Subcutaneous abdominal adipose tissue (tissue), 5 donors: ENCODE results near the gene CLSTN1.
"Not testable (repeated sequence)": the region's sequence is repeated elsewhere in the genome, so short reads cannot be mapped to it uniquely, and the experiment has no call there.

ENCODE experiments used
- H3K27ac ChIP-seq: one replicate; pipeline ENCODE4 v1.7.0; 2013; ENCODE audit warnings: low read depth, mild to moderate bottlenecking, inconsistent platforms, low read length, moderate library complexity
- H3K27me3 ChIP-seq, 5 donors: one replicate each; pipeline ENCODE4 v1.7.0; 2013; ENCODE audit warnings: low read length in 5 of 5, inconsistent platforms in 1 of 5; ENCODE audit not compliant: control insufficient read depth in 5 of 5, insufficient read depth in 4 of 5
- H3K36me3 ChIP-seq, 5 donors: one replicate each; pipeline ENCODE4 v1.7.0; 2013; ENCODE audit warnings: low read length in 5 of 5; ENCODE audit not compliant: control insufficient read depth in 5 of 5, insufficient read depth in 5 of 5
- H3K4me1 ChIP-seq, 5 donors: one replicate each; pipeline ENCODE4 v1.7.0; 2013; ENCODE audit warnings: low read length in 5 of 5, mild to moderate bottlenecking in 3 of 5, moderate library complexity in 1 of 5; ENCODE audit not compliant: control insufficient read depth in 5 of 5, insufficient read depth in 5 of 5
- H3K4me3 ChIP-seq, 5 donors: one replicate each; pipeline ENCODE4 v1.7.0; 2013; ENCODE audit warnings: low read length in 5 of 5, low read depth in 1 of 5
- H3K9ac ChIP-seq, 5 donors: one replicate each; pipeline ENCODE4 v1.7.0; 2013; ENCODE audit warnings: low read length in 5 of 5, mild to moderate bottlenecking in 4 of 5, moderate library complexity in 3 of 5
- H3K9me3 ChIP-seq, 5 donors: one replicate each; pipeline ENCODE4 v1.7.0; 2013; ENCODE audit warnings: low read length in 5 of 5; ENCODE audit not compliant: control insufficient read depth in 5 of 5
- donor health status: healthy.
- donor health status: healthy.
- donor health status: healthy.
- donor health status: healthy.
- donor health status: healthy.

Gene CLSTN1

DNA sequence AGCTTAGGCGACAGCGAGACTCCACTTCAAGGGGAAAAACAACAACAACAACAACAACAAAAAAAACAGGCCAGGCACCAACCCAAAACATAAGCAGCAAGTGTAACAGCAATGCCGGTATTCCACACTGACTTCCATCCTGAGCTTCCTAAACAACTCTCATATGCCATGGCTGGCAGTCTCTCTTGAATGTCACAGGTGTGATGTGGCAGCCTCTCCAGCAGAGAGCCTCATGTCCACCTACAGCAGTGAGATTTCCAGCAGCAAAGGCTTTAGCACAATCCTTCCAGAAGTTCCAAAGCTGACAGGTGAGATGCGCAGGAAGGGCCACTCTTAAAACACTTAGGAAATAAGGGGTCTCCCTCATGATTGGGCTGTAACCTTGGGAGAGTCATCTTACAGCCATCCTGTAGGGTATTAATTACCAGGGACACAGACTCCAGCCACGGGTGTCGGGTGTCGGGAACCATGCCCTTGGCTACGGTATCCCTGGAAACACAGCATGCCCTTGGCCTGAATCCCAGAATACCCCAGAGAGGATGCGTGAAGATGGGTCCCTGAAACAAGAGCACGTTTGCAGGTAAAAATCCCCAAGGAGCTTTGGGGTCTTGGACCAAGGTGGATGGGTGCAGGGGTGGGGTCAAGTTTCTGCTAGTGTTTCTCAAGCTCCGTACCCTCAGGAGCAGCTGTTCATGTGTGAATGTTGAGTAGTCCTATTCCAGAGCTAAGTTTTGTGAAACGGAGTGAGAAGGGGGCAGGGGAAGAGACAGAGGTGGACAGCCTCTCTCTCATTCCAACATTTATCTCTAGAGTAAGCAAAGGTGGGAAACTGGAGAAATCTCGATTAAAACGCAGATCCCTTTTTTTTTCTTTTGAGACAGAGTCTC is 31.4 kb downstream of the CLSTN1 start:
- H3K9me3 ChIP-seq, result no peaks in the 10 kb centered on the region
- no peaks in the 10 kb centered on the region for H3K36me3 ChIP-seq
- H3K27ac ChIP-seq, result no peak overlapping the region
- no peak overlapping the region for H3K4me3 ChIP-seq
- peaks cover 0 to 2% (median 0%) of the 10 kb centered on the region in 5 donors for H3K4me1 ChIP-seq
- H3K9ac ChIP-seq, result no peak overlapping the region
- no peaks in the 10 kb centered on the region for H3K27me3 ChIP-seq

DNA sequence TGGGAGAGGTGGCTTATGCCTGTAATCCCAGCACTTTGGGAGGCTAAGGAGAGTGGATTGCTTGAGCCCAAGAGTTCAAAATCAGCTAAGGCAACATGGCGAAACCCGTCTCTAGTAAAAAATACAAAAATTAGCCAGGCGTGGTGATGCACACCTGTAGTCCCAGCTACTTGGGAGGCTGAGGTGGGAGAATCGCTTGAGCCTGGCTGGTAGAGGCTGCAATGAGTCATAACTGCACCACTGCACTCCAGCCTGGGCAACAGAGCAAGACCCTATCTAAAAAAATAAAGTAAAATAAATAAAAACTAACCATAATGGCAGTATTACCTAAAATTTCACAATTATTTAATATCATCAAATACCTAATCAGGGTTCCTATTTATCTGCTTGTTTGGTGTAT is 34.1 kb downstream of the CLSTN1 start:
- not testable (repeated sequence) for H3K27me3 ChIP-seq, H3K4me1 ChIP-seq, H3K9me3 ChIP-seq, H3K36me3 ChIP-seq, H3K9ac ChIP-seq, H3K27ac ChIP-seq, H3K4me3 ChIP-seq

DNA sequence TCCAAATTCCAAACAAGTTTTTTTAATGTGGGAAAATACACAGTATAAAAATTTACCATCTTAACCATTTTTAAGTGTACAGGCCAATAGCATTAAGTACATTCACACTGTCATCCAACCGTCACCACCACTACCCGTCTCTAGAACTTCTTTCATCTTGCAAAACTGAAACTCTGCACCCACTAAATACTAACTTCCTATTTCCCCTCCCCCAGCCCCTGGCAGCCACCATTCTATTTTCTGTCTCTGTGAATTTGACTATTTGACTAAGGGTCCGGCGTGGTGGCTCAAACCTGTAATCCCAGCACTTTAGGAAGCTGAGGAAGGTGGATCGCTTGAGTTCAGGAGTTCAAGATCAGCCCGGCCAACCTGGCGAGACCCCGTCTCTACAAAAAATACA is 36.1 kb downstream of the CLSTN1 start:
- H3K36me3 ChIP-seq, result no peaks in the 10 kb centered on the region
- H3K9ac ChIP-seq, result no peak overlapping the region
- peaks cover 0 to 2% (median 0%) of the 10 kb centered on the region in 5 donors for H3K4me1 ChIP-seq
- H3K27me3 ChIP-seq, result no peaks in the 10 kb centered on the region
- H3K27ac ChIP-seq, result no peak overlapping the region
- H3K9me3 ChIP-seq, result no peaks in the 10 kb centered on the region
- H3K4me3 ChIP-seq, result no peak overlapping the region

DNA sequence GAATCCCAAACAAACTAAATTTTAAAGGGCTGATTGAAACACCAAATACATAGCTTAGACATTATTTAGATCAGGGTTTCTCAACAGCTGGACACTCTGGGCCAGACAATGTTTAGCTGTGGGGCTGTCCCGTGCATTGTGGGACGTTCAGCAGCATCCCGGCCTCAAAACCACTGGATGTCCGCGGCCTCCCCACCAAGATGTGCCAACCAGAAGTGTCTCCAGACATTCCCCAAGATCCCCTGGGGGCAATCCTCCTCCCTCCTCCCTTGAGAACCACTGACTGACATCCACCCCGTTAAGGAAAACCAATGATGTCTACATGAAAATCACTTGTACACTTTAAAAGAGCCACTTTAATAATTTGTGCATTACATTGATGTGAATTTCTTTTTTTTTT is 38.4 kb downstream of the CLSTN1 start:
- Histone ChIP-seq H3K4me3 (no peak overlapping the region), H3K27ac (no peak overlapping the region), H3K4me1 (no peaks in the 10 kb centered on the region), H3K27me3 (no peaks in the 10 kb centered on the region), H3K9me3 (no peaks in the 10 kb centered on the region), H3K9ac (no peak overlapping the region), H3K36me3 (no peaks in the 10 kb centered on the region)

DNA sequence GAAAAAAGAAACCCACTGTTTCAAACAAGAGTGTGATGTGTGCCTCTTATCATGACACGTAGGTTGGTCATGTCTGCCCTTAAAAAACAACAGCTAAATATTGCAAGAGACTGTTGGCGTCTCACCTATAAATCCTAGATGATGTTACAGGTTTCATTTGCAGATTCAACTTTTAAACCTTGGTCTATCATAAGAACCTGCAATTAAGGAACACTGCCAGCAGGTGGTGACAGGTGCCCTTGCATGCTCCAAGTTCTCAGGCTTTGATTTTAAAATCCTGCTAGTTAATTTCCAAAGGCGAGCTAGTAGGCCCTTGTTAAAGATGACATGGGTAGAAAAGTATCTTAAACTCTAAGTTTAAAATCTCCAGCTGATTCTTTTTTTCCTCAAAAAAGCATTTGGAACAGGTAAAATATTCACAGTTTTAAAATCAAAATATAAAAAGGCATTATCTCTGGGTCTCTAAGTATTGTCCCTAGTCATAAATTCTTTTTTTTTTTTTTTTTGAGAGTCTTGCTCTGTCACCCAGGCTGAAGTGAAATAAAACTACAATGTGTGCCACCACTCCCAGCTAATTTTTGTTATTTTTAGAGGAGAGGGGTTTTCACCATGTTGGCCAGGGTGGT is 39.1 kb downstream of the CLSTN1 start:
- Histone ChIP-seq H3K4me1 (no peaks in the 10 kb centered on the region), H3K9ac (no peak overlapping the region), H3K27me3 (no peaks in the 10 kb centered on the region), H3K9me3 (no peaks in the 10 kb centered on the region), H3K36me3 (no peaks in the 10 kb centered on the region), H3K4me3 (no peak overlapping the region), H3K27ac (no peak overlapping the region)

DNA sequence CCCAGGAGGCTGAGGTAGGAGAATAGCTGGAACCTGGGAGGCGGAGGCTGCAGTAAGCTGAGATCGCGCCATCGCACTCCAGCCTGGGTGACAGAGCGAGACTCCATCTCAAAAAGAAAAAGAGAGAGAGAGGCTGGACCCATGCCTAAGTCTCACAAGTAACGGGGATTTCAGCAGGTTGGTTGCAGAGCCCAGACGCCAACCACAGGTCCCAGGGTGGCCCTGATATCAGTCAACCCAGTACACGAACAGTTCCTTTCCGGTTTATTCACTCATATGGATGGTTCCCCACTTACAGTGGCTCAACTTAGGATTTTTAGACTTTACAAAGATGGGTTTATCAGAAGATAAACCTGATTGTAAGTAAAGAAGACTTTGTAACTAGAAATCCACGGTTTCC is 40.9 kb downstream of the CLSTN1 start:
- Histone ChIP-seq H3K4me1 (peaks cover 0 to 2% (median 0%) of the 10 kb centered on the region in 5 donors), H3K9ac (no peak overlapping the region), H3K4me3 (no peak overlapping the region), H3K9me3 (no peaks in the 10 kb centered on the region), H3K27me3 (no peaks in the 10 kb centered on the region), H3K36me3 (no peaks in the 10 kb centered on the region), H3K27ac (no peak overlapping the region)

DNA sequence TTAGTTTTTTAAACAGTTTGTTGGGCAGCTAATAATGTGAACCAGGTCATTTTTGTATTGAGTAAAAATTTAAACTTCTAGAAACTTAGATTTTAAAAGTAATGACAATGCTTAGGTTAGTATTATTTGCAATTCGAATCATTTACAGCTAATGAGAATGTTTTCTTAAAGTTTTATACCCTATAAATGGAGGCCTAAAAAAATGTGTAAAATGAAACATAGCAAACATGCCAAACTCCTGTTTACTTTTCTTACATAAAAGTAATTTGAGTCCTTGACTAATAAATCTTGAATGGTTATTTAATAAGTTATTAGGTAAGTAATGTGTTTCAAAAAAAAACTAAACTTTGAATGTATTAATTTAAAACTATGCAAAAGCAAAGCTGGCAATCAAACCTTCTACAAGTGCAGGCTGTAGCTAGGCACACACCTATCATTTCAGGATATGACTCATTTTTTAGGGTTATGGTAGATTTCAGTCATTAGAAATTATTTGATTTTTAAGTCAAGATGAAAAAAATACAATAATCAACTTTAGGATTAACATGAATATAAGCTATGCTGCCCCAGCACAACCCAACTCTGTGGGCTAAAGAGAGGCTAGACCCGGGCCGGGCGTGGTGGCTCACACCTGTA is 41.5 kb downstream of the CLSTN1 start:
- Histone ChIP-seq H3K9me3 (no peaks in the 10 kb centered on the region), H3K27me3 (no peaks in the 10 kb centered on the region), H3K36me3 (no peaks in the 10 kb centered on the region), H3K4me3 (no peak overlapping the region), H3K9ac (no peak overlapping the region), H3K27ac (no peak overlapping the region), H3K4me1 (peaks cover 0 to 2% (median 0%) of the 10 kb centered on the region in 5 donors)

DNA sequence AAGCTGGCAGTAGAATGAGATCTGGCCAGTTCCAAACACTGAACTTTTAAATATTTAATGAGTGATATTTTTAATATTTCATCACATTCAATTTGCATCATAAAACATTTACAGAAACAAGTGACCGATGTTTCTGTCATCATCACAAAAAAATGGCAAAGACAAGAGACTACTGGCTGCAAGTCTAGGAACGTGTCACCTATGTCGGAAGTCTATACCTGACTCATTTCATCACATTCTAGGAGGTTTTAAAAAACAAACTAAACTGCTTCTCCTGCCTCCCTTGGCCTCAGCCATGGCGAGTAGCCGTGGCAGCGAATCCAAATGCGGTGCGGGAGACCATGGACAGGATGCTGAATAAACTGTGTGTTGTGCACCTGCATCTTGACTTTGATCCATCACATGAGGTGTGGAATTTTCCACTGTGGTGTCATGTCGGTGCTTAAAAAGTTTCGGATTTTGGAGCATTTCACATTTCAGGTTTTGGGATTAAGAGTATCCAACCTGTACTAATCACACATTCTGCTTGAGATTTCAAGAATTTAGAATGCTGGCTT is 43.1 kb downstream of the CLSTN1 start:
- no peaks in the 10 kb centered on the region for H3K36me3 ChIP-seq
- peaks cover 0 to 2% (median 0%) of the 10 kb centered on the region in 5 donors for H3K4me1 ChIP-seq
- no peak overlapping the region for H3K4me3 ChIP-seq
- no peak overlapping the region for H3K27ac ChIP-seq
- no peak overlapping the region for H3K9ac ChIP-seq
- H3K9me3 ChIP-seq, result no peaks in the 10 kb centered on the region
- no peaks in the 10 kb centered on the region for H3K27me3 ChIP-seq

DNA sequence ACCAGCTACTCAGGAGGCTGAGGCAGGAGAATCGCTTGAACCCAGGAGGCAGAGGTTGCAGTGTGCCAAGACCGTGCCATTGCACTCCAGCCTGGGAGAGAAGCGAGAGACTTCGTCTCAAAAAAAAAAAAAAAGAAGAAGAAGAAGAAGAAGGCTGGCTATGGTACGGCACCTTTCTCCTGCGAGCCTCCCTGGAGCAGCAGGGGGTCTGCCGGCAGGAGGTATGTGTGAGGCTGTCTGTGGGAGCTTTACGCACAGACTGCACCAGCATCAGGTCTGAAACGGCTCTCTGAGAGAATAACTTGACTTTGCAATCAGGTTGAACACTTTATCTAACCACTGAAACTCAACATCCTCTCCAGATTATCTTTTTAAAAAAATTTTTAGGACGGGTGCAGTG is 44.9 kb downstream of the CLSTN1 start:
- no peak overlapping the region for H3K27ac ChIP-seq
- peaks cover 0 to 2% (median 0%) of the 10 kb centered on the region in 5 donors for H3K4me1 ChIP-seq
- no peaks in the 10 kb centered on the region for H3K36me3 ChIP-seq
- H3K9ac ChIP-seq, result no peak overlapping the region
- no peaks in the 10 kb centered on the region for H3K27me3 ChIP-seq
- no peak overlapping the region for H3K4me3 ChIP-seq
- H3K9me3 ChIP-seq, result no peaks in the 10 kb centered on the region

DNA sequence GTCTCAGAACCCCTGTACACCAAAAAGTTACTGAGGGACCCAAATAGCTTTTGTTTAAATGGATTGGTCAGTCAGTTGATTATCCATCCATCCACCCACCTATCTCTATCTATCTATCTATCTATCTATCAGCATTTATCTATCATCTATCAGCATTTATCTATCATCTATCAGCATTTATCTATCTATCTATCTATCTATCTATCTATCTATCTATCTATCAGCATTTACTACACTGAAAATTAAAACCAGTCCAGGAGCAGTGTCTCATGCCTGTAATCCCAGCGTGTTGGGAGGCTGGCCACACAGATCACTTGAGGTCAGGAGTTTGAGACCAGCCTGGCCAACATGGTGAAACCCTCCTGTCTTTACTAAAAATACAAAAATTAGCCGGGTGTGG is 47.1 kb downstream of the CLSTN1 start:
- H3K36me3 ChIP-seq, result peaks cover 0 to 11% (median 9%) of the 10 kb centered on the region in 5 donors
- H3K4me3 ChIP-seq, result no peak overlapping the region
- H3K9me3 ChIP-seq, result no peaks in the 10 kb centered on the region
- H3K4me1 ChIP-seq, result peaks cover 0 to 2% (median 0%) of the 10 kb centered on the region in 5 donors
- H3K27ac ChIP-seq, result no peak overlapping the region
- H3K9ac ChIP-seq, result no peak overlapping the region
- H3K27me3 ChIP-seq, result no peaks in the 10 kb centered on the region
